Islet precursor cell (in vitro differentiated cells): ENCODE results near the gene NOTCH1.

Source experiments
- DNase-seq: peaks from one replicate; pipeline ENCODE4 v3.0.0-alpha.2; 2018

Gene NOTCH1

GRCh38 chr9:136497916-136498695 is 47.7 kb downstream of the NOTCH1 start:
- no peak for DNase-seq

- DNase-seq, result no peak
These were observed 48.8 kb downstream of the NOTCH1 start for GRCh38 chr9:136496801-136497620.

- DNase-seq, result no peak
These were observed 49.7 kb downstream of the NOTCH1 start for GRCh38 chr9:136496181-136496580.

- no peak for DNase-seq
These were observed 50.5 kb downstream of the NOTCH1 start for GRCh38 chr9:136495238-136495800.

GRCh38 chr9:136494531-136495215 is 51.2 kb downstream of the NOTCH1 start:
- no peak for DNase-seq

- no peak for DNase-seq
These were observed 51.8 kb downstream of the NOTCH1 start for GRCh38 chr9:136494012-136494411.

GRCh38 chr9:136493567-136493971 is 52.3 kb downstream of the NOTCH1 start:
- DNase-seq, result no peak

GRCh38 chr9:136492978-136493522 is 52.8 kb downstream of the NOTCH1 start:
- DNase-seq, result no peak

GRCh38 chr9:136489731-136490130 is 56.1 kb downstream of the NOTCH1 start:
- DNase-seq, result no peak

GRCh38 chr9:136488247-136489214 is 57.3 kb downstream of the NOTCH1 start:
- DNase-seq, result peak; percentile 81

- no peak for DNase-seq
These were observed 58.2 kb downstream of the NOTCH1 start for GRCh38 chr9:136487672-136488071.

GRCh38 chr9:136486823-136487620 is 58.8 kb downstream of the NOTCH1 start:
- no peak for DNase-seq

GRCh38 chr9:136486131-136486530 is 59.7 kb downstream of the NOTCH1 start:
- DNase-seq, result no peak

GRCh38 chr9:136485049-136486045 is 60.5 kb downstream of the NOTCH1 start:
- DNase-seq, result peak; percentile 88

GRCh38 chr9:136484153-136485048 is 61.4 kb downstream of the NOTCH1 start:
- DNase-seq, result no peak

GRCh38 chr9:136483589-136484152 is 62.2 kb downstream of the NOTCH1 start:
- peak; percentile 95 for DNase-seq

GRCh38 chr9:136482793-136483588 is 62.9 kb downstream of the NOTCH1 start, which contains the start of gene SEC16A:
SEC16A (minus strand) TSS chr9:136483040; CDS start chr9:136477615, 5,425 bp downstream.
- peak; percentile 99 for DNase-seq
